AG09319 (cell line): ENCODE results near the gene S100A8.
"Not testable (repeated sequence)": the region's sequence is repeated elsewhere in the genome, so short reads cannot be mapped to it uniquely, and the experiment has no call there.

ENCODE experiments used
- DNase-seq: peaks from one replicate; pipeline ENCODE4 v3.0.0-alpha.2; 2010; ENCODE audit warnings: low read depth; ENCODE audit errors: extremely low read depth
- TF ChIP-seq, protein P1 (sequence below): IDR thresholded peaks from 2 replicates; pipeline ENCODE4 v1.5.1; 2011; ENCODE audit warnings: low read depth, mild to moderate bottlenecking, inconsistent platforms, low read length, moderate library complexity

S100A8 gene

DNA sequence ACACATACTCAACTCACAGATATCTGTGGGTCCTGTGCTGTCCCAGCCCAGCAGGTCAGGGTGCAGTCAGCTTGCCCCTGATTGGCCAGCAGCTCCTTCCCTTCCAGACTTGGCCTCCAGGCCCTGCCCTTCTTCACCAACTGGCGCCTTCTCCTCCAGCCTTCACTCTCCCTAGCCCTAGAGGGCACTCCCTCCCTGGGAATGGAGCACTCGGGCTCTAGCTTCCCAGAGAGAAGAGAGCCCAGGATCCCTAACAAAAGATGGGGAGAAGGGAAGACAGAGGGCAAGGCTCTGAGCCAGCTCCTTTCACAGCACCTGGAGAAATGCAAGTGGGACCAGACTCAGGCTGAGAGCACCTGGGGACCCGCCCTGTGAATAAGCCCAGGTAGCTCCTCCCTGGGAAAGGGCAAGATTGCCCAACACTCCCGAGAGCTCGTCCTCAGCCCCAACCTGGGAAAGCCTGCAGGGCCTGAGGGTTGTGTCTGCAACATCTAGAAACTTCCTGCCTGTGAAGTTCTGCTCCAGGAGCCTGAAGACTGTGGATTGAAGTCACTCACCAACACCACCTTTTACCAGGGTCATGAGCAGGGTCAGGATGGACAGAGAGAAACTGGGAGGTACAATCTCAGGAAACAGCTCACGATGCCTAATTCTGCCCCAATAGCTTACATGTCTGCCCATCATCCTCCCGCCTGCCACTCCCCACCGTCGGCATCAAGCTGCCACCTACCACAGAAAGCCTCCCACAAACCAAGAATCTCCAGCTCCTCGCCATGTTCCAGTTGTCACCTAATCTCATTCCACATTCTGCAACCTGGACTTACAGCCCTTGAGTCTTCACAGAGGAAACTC is 42.1 kb downstream of the S100A8 start, which contains the start of gene PGLYRP4:
TSS of gene PGLYRP4 (minus strand) at position 331 of the 852 bp plus-strand sequence. CDS start 909 bp downstream, outside the sequence.
- TF ChIP-seq, protein P1, sequence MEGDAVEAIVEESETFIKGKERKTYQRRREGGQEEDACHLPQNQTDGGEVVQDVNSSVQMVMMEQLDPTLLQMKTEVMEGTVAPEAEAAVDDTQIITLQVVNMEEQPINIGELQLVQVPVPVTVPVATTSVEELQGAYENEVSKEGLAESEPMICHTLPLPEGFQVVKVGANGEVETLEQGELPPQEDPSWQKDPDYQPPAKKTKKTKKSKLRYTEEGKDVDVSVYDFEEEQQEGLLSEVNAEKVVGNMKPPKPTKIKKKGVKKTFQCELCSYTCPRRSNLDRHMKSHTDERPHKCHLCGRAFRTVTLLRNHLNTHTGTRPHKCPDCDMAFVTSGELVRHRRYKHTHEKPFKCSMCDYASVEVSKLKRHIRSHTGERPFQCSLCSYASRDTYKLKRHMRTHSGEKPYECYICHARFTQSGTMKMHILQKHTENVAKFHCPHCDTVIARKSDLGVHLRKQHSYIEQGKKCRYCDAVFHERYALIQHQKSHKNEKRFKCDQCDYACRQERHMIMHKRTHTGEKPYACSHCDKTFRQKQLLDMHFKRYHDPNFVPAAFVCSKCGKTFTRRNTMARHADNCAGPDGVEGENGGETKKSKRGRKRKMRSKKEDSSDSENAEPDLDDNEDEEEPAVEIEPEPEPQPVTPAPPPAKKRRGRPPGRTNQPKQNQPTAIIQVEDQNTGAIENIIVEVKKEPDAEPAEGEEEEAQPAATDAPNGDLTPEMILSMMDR = no peak
- DNase-seq = no peak

DNA sequence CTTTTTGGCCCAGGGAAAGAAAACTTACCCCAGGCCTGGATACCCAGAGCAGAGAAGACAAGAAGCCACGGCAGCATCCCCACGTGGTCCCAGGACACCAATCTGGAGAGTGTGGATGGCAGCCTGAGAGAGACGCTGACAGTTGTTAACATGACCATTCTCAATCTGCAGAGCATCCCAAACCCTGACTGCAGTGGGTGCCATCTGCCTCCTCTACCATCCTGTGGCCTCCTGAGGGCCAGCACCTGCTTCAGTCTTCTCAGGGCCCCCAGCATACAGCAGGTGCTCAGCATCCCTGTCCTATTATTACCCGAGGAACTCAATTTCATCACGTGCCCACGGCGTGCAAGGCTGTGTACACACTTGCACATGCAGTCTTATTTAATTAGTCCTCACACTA is 43.0 kb downstream of the S100A8 start:
- TF ChIP-seq, protein P1 = no peak
- DNase-seq = no peak

DNA sequence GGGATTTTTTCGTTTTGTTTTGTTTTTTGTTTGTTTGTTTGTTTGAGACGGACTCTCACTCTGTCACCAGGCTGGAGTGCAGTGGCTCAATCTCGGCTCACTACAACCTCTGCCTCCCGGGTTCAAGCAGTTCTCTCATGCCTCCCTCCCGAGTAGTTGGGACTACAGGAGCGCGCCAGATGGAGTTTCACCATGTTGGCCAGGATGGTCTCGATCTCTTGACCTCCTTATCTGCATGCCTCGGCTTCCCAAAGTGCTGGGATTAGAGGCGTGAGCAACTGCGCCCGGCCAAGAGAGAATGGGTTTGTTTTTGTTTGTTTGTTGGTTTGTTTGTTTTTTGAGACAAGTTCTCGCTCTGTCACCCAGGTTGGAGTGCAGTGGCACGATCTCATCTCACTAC is 43.8 kb downstream of the S100A8 start:
- not testable (repeated sequence) for DNase-seq

DNA sequence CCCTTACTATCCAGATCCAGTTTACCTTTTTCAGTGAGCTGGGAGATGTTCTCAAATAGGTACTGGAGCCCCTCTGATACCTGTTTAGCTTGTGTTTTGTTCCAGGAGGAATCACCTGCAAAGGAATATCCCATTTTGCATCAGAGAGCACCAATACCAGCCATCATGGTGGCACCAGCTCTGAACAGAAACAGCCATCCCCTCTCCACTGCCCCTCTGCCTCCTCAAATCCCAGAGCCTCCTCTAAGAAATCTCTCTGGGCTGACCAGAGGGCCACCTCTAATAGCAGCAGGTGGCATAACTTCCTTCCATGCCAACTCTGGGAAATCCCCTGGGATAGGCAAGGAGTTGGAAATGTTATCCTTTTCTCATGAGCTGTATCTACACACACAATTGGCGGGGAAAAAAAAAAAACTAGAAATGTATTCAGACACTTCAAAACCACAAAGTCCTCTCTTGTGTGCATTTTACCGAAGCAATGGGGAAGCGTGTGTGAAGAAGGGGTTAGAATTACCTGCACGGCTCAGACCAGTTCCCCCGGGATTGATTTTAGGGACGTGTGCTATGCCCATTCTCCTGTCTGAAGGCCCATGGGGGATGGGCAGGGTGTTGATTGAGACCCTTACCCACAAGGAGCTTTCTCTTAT is 44.7 kb downstream of the S100A8 start:
- DNase-seq = no peak
- TF ChIP-seq, protein P1 = no peak

DNA sequence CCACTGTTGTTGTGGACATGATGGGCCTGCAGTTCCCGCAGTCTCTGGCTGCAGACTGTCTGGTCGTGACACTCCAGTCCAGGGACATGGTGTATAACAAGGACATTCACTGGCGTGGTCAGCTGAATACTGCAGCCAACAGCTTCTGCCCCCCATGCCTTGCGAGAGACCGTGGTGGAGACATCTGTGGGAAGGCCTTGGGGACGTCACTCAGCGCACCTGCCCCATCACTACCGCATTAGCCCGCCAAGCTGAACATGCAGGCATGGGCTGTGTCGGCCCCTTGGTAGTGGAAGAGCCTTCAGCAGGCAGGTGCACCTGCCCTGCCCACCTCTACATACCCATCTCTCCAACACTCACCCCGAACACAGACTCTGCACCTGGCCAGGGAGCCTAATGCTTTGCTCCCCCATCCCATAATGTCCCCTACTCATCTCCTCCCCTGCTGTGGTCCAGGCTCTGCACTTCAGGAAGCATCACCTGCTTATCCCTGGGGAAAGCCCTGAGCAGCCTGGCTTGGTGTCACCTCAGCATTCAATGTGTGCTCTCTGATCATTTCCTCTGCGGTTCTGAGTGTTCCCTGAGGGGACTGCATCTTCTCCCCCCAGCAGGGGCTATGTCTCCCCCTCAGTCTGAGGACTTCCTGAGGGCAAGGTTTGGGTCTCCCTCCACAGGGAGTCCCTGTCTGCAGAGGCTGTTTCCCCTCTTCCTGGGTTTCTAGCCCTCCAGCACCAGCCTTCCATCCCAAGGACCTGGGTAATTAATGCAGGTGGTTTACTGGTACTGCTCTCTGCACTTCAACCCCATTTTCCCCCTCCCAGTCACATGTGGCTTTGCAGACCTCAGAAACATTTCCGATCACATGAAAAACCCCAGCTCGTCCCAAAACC is 45.4 kb downstream of the S100A8 start:
- TF ChIP-seq, protein P1 = no peak
- DNase-seq = no peak

DNA sequence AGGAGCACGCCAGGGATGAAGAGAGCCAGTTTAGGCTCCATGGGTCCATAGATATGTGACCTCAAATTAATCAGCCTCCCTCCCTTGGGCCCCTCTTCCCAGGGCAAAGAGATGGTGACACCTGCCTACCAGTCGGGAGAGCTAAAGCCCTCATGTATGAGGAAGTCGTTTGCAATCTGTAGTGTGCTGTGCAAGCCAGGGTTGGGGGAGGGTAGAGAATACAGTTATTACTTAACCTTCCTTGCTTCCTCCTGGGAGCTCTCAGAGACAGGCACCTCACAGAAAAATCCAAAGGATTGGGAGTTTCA is 46.2 kb downstream of the S100A8 start:
- DNase-seq = no peak
- TF ChIP-seq, protein P1 = no peak

DNA sequence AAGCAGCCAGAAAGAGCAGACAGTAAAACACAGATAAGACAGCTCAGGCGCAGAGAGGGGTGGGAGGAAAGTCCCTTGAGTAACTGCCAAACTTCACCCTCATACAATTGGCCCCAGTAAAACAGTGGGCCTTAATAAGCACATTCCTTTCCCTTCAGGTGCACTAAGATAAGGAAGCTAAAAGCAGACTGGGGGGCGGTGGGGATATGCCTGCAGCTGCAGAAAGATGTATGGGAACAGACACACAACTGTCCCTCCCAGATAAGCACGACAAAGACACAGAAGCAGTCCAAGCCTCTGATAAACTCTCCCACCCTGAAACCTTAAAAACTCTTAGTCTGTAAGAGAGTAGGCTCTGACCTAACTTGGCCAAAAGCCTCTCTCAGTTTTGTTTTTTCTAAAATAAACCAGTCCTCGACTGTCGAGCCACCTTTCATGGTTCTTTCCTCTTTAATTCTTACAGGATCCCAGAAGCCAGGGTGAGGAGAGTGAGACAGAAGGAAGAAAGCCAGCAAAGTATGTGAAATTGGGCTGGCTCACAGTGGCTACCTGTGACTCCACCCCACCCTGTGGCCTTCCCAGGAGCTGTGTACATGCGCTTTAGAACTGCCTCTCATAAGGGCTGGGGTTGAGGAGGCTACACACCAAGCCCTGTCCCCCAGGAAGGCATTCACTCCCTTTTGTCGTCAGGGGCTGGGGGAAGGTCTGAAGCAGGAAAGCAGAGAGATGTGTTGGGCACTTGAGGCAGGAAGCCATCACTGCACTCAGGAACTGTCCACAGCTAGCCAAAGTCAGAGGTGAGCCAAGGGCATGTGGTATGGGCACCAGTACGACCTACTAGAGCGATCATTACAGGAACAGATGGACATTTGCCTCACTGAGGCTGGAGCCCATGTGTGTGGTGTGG is 46.8 kb downstream of the S100A8 start:
- no peak for DNase-seq
- TF ChIP-seq, protein P1 = no peak
